Measurements from ENCODE around the gene HOXB5. TPM values are rescaled to one million over a fixed set of nuclear protein-coding genes. Genes with fewer than 3 reads are reported as not detected.
A peak's percentile ranks its signal among the peaks of the same experiment; 100 is the strongest.

The HOXB5 gene
- total and polyA plus RNA-seq, 10 of the 15 experiments (the other 5 are each of a cell fraction or from before 2014, with no cell fraction given), result not detected

DNA sequence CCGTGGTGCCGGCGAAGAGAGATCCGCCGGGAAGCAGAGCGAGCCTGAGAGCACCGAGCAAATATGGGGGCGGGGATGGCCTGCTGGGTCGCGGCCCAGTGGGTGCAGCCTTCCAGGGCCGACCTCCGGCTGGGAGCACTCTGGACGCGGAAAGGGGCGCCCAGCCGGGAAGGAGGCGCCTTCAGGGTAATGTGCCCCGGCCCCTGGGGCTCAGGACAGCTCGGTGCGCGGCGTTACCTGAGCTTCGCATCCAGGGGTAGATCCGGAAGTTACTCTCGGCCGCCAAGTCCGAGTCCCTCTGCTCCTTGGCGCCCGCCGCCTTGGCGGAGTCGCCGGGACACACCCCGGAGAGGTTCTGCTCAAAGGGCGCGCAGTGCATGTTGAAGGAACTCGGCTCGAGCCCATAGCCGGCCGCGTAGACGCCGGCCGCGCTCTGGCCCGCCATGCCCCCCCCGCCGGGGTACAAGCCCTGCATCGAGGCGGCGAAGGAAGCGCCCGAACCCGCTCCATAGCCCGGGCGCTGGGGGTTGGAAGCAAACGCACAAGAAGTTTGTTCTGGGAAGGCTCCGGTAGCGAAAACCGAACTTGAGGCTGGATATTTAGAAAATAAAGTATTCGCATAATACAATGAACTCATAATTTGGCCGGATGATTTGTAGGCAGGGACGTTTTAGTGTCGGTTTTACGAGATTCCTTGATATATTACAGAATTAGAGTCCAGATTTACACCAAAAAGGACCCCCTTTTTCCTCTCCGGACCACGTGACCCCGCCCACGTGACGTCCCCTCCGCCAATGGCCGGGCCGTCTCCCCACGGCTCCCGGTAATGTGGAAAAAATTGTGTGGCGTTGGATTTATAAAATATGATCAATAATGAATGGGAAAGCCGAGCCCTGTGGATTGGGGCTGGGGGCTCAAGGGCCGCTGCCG lies 17.0 kb upstream of the HOXB5 start, which contains the start of gene HOXB7 (continued):
- no peak for TF ChIP-seq SUZ12 (IDR thresholded peaks at IDR 0.05; ENCODE audit: unreplicated experiment)
- TF ChIP-seq ESRRA (IDR thresholded peaks at IDR 0.05; ENCODE audit: low read length), result no peak
- no peak for TF ChIP-seq POLR2AphosphoS5 (IDR thresholded peaks at IDR 0.05; ENCODE audit: low read length)
- no peak for TF ChIP-seq EZH2 (IDR thresholded peaks at IDR 0.05; ENCODE audit: borderline replicate concordance, control insufficient read depth, low read depth, low read length)
- no peak for TF ChIP-seq REST (IDR thresholded peaks at IDR 0.05; ENCODE audit: low read depth, low read length)
- TF ChIP-seq ZNF217 (IDR thresholded peaks at IDR 0.05), result no peak
- no peak for TF ChIP-seq NFXL1 (IDR thresholded peaks at IDR 0.05; ENCODE audit: borderline replicate concordance)
- TF ChIP-seq, protein P1, sequence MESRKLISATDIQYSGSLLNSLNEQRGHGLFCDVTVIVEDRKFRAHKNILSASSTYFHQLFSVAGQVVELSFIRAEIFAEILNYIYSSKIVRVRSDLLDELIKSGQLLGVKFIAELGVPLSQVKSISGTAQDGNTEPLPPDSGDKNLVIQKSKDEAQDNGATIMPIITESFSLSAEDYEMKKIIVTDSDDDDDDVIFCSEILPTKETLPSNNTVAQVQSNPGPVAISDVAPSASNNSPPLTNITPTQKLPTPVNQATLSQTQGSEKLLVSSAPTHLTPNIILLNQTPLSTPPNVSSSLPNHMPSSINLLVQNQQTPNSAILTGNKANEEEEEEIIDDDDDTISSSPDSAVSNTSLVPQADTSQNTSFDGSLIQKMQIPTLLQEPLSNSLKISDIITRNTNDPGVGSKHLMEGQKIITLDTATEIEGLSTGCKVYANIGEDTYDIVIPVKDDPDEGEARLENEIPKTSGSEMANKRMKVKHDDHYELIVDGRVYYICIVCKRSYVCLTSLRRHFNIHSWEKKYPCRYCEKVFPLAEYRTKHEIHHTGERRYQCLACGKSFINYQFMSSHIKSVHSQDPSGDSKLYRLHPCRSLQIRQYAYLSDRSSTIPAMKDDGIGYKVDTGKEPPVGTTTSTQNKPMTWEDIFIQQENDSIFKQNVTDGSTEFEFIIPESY (IDR thresholded peaks at IDR 0.05), result no peak
- peak; percentile 100 for TF ChIP-seq RAD51 (IDR thresholded peaks at IDR 0.05)
- peak; percentile 67; the same call in 1 of the 2 replicates for TF ChIP-seq NFIC (IDR thresholded peaks at IDR 0.05; ENCODE audit: low read depth, low read length)
- TF ChIP-seq, protein P2, sequence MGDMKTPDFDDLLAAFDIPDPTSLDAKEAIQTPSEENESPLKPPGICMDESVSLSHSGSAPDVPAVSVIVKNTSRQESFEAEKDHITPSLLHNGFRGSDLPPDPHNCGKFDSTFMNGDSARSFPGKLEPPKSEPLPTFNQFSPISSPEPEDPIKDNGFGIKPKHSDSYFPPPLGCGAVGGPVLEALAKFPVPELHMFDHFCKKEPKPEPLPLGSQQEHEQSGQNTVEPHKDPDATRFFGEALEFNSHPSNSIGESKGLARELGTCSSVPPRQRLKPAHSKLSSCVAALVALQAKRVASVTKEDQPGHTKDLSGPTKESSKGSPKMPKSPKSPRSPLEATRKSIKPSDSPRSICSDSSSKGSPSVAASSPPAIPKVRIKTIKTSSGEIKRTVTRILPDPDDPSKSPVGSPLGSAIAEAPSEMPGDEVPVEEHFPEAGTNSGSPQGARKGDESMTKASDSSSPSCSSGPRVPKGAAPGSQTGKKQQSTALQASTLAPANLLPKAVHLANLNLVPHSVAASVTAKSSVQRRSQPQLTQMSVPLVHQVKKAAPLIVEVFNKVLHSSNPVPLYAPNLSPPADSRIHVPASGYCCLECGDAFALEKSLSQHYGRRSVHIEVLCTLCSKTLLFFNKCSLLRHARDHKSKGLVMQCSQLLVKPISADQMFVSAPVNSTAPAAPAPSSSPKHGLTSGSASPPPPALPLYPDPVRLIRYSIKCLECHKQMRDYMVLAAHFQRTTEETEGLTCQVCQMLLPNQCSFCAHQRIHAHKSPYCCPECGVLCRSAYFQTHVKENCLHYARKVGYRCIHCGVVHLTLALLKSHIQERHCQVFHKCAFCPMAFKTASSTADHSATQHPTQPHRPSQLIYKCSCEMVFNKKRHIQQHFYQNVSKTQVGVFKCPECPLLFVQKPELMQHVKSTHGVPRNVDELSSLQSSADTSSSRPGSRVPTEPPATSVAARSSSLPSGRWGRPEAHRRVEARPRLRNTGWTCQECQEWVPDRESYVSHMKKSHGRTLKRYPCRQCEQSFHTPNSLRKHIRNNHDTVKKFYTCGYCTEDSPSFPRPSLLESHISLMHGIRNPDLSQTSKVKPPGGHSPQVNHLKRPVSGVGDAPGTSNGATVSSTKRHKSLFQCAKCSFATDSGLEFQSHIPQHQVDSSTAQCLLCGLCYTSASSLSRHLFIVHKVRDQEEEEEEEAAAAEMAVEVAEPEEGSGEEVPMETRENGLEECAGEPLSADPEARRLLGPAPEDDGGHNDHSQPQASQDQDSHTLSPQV (IDR thresholded peaks at IDR 0.05), result no peak
- TF ChIP-seq CBX5 (IDR thresholded peaks at IDR 0.05; ENCODE audit: low read depth), result no peak
- no peak for TF ChIP-seq NBN (IDR thresholded peaks at IDR 0.05)
- no peak for TF ChIP-seq SIX5 (IDR thresholded peaks at IDR 0.05; ENCODE audit: low read depth, low read length, severe bottlenecking)
- TF ChIP-seq CHD1 (IDR thresholded peaks at IDR 0.05; ENCODE audit: low read depth, low read length), result 0 out of 2 replicates have a peak, but pooled peaks have one; percentile 26
- no peak for TF ChIP-seq EED (IDR thresholded peaks at IDR 0.05; ENCODE audit: low read depth)
- no peak for TF ChIP-seq TARDBP (IDR thresholded peaks at IDR 0.05; ENCODE audit: borderline replicate concordance)
- TF ChIP-seq FOXK2 (IDR thresholded peaks at IDR 0.05), result no peak
- no peak for TF ChIP-seq RBBP5 (conservative IDR thresholded peaks at IDR 0.05)
- peak; percentile 100 for TF ChIP-seq ZSCAN29 (IDR thresholded peaks at IDR 0.05)
- TF ChIP-seq NR2F1 (conservative IDR thresholded peaks at IDR 0.05), result no peak
- no peak for TF ChIP-seq ZBED1 (IDR thresholded peaks at IDR 0.05; ENCODE audit: borderline replicate concordance)
- no peak for TF ChIP-seq ZNF274 (IDR thresholded peaks at IDR 0.05; ENCODE audit: insufficient read depth, insufficient read length)

Measured in GM12878 (cell line).